H1 (cell line): ENCODE results near the gene ATP9B.

ENCODE experiments used
- ATF2 ChIP-seq: IDR thresholded peaks from 2 replicates; pipeline ENCODE4 v1.6.1; 2012; ENCODE audit warnings: low read length, inconsistent platforms
- CTCF ChIP-seq, 3 experiments: IDR thresholded peaks; 1 replicate in 2 of 3; 2 replicates in 1 of 3; pipeline versions ENCODE4 v1.5.1 to v1.6.1; 2011; ENCODE audit warnings: low read length in 3 of 3, mild to moderate bottlenecking in 3 of 3, inconsistent platforms in 2 of 3, low read depth in 1 of 3, moderate library complexity in 1 of 3; ENCODE audit not compliant: insufficient read depth in 1 of 3; ENCODE audit errors: control extremely low read depth in 1 of 3
- E2F6 ChIP-seq: IDR thresholded peaks from 2 replicates; pipeline ENCODE4 v1.6.1; 2012; ENCODE audit warnings: inconsistent platforms
- EZH2 ChIP-seq: fragments of 200-600 bp; sonication (generic); IDR thresholded peaks from 2 replicates; pipeline ENCODE4 v1.7.1; 2012; ENCODE audit warnings: low read depth, mild to moderate bottlenecking, moderate library complexity, low read length, inconsistent platforms; ENCODE audit not compliant: severe bottlenecking
- POLR2A ChIP-seq, 2 experiments: IDR thresholded peaks; 1 replicate in 1 of 2; 2 replicates in 1 of 2; pipeline ENCODE4 v1.6.1; 2011; ENCODE audit warnings: low read depth in 2 of 2, low read length in 2 of 2, mild to moderate bottlenecking in 2 of 2; ENCODE audit errors: control extremely low read depth in 1 of 2
- POLR2AphosphoS5 ChIP-seq: IDR thresholded peaks from 2 replicates; pipeline ENCODE4 v1.6.1; 2011; ENCODE audit warnings: low read depth, low read length
- RBBP5 ChIP-seq: IDR thresholded peaks from 2 replicates; pipeline ENCODE4 v1.7.1; 2012; ENCODE audit warnings: low read depth, mild to moderate bottlenecking, inconsistent platforms, low read length, moderate library complexity, borderline replicate concordance

GRCh38 chr18:79234438-79234837 is 165.2 kb downstream of the ATP9B start:
- no peak for TF ChIP-seq CTCF (IDR thresholded peaks at IDR 0.05; ENCODE audit: control extremely low read depth in 1 of 3, insufficient read depth in 1 of 3, low read depth in 1 of 3, low read length in 3 of 3)
- TF ChIP-seq EZH2, result no peak
- no peak for TF ChIP-seq POLR2A (IDR thresholded peaks at IDR 0.05; ENCODE audit: control extremely low read depth in 1 of 2, low read depth in 2 of 2, low read length in 2 of 2)
- no peak for TF ChIP-seq POLR2AphosphoS5
- no peak for TF ChIP-seq E2F6
- no peak for TF ChIP-seq ATF2
- TF ChIP-seq RBBP5, result no peak
